ENCODE results near the gene PIK3C2G.

- TF ChIP-seq, protein P1, sequence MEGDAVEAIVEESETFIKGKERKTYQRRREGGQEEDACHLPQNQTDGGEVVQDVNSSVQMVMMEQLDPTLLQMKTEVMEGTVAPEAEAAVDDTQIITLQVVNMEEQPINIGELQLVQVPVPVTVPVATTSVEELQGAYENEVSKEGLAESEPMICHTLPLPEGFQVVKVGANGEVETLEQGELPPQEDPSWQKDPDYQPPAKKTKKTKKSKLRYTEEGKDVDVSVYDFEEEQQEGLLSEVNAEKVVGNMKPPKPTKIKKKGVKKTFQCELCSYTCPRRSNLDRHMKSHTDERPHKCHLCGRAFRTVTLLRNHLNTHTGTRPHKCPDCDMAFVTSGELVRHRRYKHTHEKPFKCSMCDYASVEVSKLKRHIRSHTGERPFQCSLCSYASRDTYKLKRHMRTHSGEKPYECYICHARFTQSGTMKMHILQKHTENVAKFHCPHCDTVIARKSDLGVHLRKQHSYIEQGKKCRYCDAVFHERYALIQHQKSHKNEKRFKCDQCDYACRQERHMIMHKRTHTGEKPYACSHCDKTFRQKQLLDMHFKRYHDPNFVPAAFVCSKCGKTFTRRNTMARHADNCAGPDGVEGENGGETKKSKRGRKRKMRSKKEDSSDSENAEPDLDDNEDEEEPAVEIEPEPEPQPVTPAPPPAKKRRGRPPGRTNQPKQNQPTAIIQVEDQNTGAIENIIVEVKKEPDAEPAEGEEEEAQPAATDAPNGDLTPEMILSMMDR (IDR thresholded peaks at IDR 0.05), result no peak
- TF ChIP-seq REST (IDR thresholded peaks at IDR 0.05; ENCODE audit: insufficient read depth in 1 of 2, low read depth in 2 of 2, low read length in 1 of 2), result no peak
Measured at GRCh38 chr12:18443768-18444437, 182.6 kb downstream of the PIK3C2G start.
